ENCODE measurements around the gene KRTAP13-1. TPM values are rescaled to one million over a fixed set of nuclear protein-coding genes. Genes with fewer than 3 reads are reported as not detected.

The KRTAP13-1 gene
- total and polyA plus RNA-seq, 2 experiments from 2014 or later, result not detected

Small RNA genes within 50 kb of the gene (microRNA-seq; reads per million reads assigned to microRNA genes)
- gene MIR4327, result not detected

Small RNA genes within 50 kb of the gene (small RNA-seq; reads per million reads assigned to genes)
- gene KRTAP23-1 (not detected), gene MIR4327 (not detected)

Other genes starting within 250 kb of the KRTAP13-1 start
- gene CLDN17, start 229.2 kb upstream of the KRTAP13-1 start, total RNA-seq, result not detected in 2 replicates
- gene CLDN17, start 229.2 kb upstream of the KRTAP13-1 start, polyA plus RNA-seq, result not detected in 2 replicates
- gene CLDN8, start 179.9 kb upstream of the KRTAP13-1 start, total RNA-seq, result 0.67 and 0.84 TPM in 2 replicates
- gene CLDN8, start 179.9 kb upstream of the KRTAP13-1 start, polyA plus RNA-seq, result 0.44 and 0.64 TPM in 2 replicates
- not detected in 2 replicates for gene KRTAP24-1, start 113.1 kb upstream of the KRTAP13-1 start, total RNA-seq
- not detected in 2 replicates for gene KRTAP24-1, start 113.1 kb upstream of the KRTAP13-1 start, polyA plus RNA-seq
- not detected in 2 replicates for gene KRTAP25-1, start 106.5 kb upstream of the KRTAP13-1 start, total RNA-seq
- gene KRTAP25-1, start 106.5 kb upstream of the KRTAP13-1 start, polyA plus RNA-seq, result not detected in 2 replicates
- gene KRTAP26-1, start 75.7 kb upstream of the KRTAP13-1 start, total RNA-seq, result not detected in 2 replicates
- not detected in 2 replicates for gene KRTAP26-1, start 75.7 kb upstream of the KRTAP13-1 start, polyA plus RNA-seq
- gene KRTAP27-1, start 58.3 kb upstream of the KRTAP13-1 start, total RNA-seq, result not detected in 2 replicates
- not detected in 2 replicates for gene KRTAP27-1, start 58.3 kb upstream of the KRTAP13-1 start, polyA plus RNA-seq
- gene KRTAP23-1, start 47.4 kb upstream of the KRTAP13-1 start, total RNA-seq, result not detected in 2 replicates
- not detected in 2 replicates for gene KRTAP23-1, start 47.4 kb upstream of the KRTAP13-1 start, polyA plus RNA-seq
- gene KRTAP13-2, start 23.8 kb upstream of the KRTAP13-1 start, total RNA-seq, result not detected in 2 replicates
- gene KRTAP13-2, start 23.8 kb upstream of the KRTAP13-1 start, polyA plus RNA-seq, result not detected in 2 replicates
- gene KRTAP13-3, start 29.9 kb downstream of the KRTAP13-1 start, total RNA-seq, result not detected in 2 replicates
- gene KRTAP13-3, start 29.9 kb downstream of the KRTAP13-1 start, polyA plus RNA-seq, result not detected in 2 replicates
- not detected in 2 replicates for gene KRTAP13-4, start 34.2 kb downstream of the KRTAP13-1 start, total RNA-seq
- not detected in 2 replicates for gene KRTAP13-4, start 34.2 kb downstream of the KRTAP13-1 start, polyA plus RNA-seq
- not detected in 2 replicates for gene KRTAP15-1, start 44.2 kb downstream of the KRTAP13-1 start, total RNA-seq
- not detected in 2 replicates for gene KRTAP15-1, start 44.2 kb downstream of the KRTAP13-1 start, polyA plus RNA-seq
- gene KRTAP19-1, start 84.3 kb downstream of the KRTAP13-1 start, total RNA-seq, result not detected in 2 replicates
- gene KRTAP19-1, start 84.3 kb downstream of the KRTAP13-1 start, polyA plus RNA-seq, result not detected in 2 replicates
- not detected in 2 replicates for gene KRTAP19-2, start 91.4 kb downstream of the KRTAP13-1 start, total RNA-seq
- gene KRTAP19-2, start 91.4 kb downstream of the KRTAP13-1 start, polyA plus RNA-seq, result not detected in 2 replicates
- not detected in 2 replicates for gene KRTAP19-3, start 96.0 kb downstream of the KRTAP13-1 start, total RNA-seq
- gene KRTAP19-3, start 96.0 kb downstream of the KRTAP13-1 start, polyA plus RNA-seq, result not detected in 2 replicates
- gene KRTAP19-4, start 101.1 kb downstream of the KRTAP13-1 start, total RNA-seq, result not detected in 2 replicates
- gene KRTAP19-4, start 101.1 kb downstream of the KRTAP13-1 start, polyA plus RNA-seq, result not detected in 2 replicates
- gene KRTAP19-5, start 106.1 kb downstream of the KRTAP13-1 start, total RNA-seq, result not detected in 2 replicates
- not detected in 2 replicates for gene KRTAP19-5, start 106.1 kb downstream of the KRTAP13-1 start, polyA plus RNA-seq
- not detected in 2 replicates for gene KRTAP19-6, start 145.8 kb downstream of the KRTAP13-1 start, total RNA-seq
- not detected in 2 replicates for gene KRTAP19-6, start 145.8 kb downstream of the KRTAP13-1 start, polyA plus RNA-seq
- not detected in 2 replicates for gene KRTAP19-7, start 165.3 kb downstream of the KRTAP13-1 start, total RNA-seq
- gene KRTAP19-7, start 165.3 kb downstream of the KRTAP13-1 start, polyA plus RNA-seq, result not detected in 2 replicates
- not detected in 2 replicates for gene KRTAP22-2, start 194.4 kb downstream of the KRTAP13-1 start, total RNA-seq
- not detected in 2 replicates for gene KRTAP22-2, start 194.4 kb downstream of the KRTAP13-1 start, polyA plus RNA-seq
- not detected in 2 replicates for gene KRTAP6-3, start 196.4 kb downstream of the KRTAP13-1 start, total RNA-seq
- gene KRTAP6-3, start 196.4 kb downstream of the KRTAP13-1 start, polyA plus RNA-seq, result not detected in 2 replicates
- not detected in 2 replicates for gene KRTAP6-2, start 202.9 kb downstream of the KRTAP13-1 start, total RNA-seq
- gene KRTAP6-2, start 202.9 kb downstream of the KRTAP13-1 start, polyA plus RNA-seq, result not detected in 2 replicates
- gene KRTAP22-1, start 205.1 kb downstream of the KRTAP13-1 start, total RNA-seq, result not detected in 2 replicates
- gene KRTAP22-1, start 205.1 kb downstream of the KRTAP13-1 start, polyA plus RNA-seq, result not detected in 2 replicates
- gene KRTAP6-1, start 217.9 kb downstream of the KRTAP13-1 start, total RNA-seq, result not detected in 2 replicates
- not detected in 2 replicates for gene KRTAP6-1, start 217.9 kb downstream of the KRTAP13-1 start, polyA plus RNA-seq
- gene KRTAP20-1, start 220.4 kb downstream of the KRTAP13-1 start, total RNA-seq, result not detected in 2 replicates
- not detected in 2 replicates for gene KRTAP20-1, start 220.4 kb downstream of the KRTAP13-1 start, polyA plus RNA-seq
- not detected in 2 replicates for gene KRTAP20-4, start 224.6 kb downstream of the KRTAP13-1 start, total RNA-seq
- not detected in 2 replicates for gene KRTAP20-4, start 224.6 kb downstream of the KRTAP13-1 start, polyA plus RNA-seq
- gene KRTAP20-2, start 239.2 kb downstream of the KRTAP13-1 start, total RNA-seq, result not detected in 2 replicates
- gene KRTAP20-2, start 239.2 kb downstream of the KRTAP13-1 start, polyA plus RNA-seq, result not detected in 2 replicates
- not detected in 2 replicates for gene KRTAP20-3, start 246.8 kb downstream of the KRTAP13-1 start, total RNA-seq
- gene KRTAP20-3, start 246.8 kb downstream of the KRTAP13-1 start, polyA plus RNA-seq, result not detected in 2 replicates

Data from hepatocyte (in vitro differentiated cells).